Nucleus accumbens (tissue), 56 donors: ENCODE data around the gene POLN.

Source experiments
- DNase-seq, 56 donors: peaks; one replicate each; lab custom pipeline; 2025; lab: John Stamatoyannopoulos, UW

The POLN gene

DNA sequence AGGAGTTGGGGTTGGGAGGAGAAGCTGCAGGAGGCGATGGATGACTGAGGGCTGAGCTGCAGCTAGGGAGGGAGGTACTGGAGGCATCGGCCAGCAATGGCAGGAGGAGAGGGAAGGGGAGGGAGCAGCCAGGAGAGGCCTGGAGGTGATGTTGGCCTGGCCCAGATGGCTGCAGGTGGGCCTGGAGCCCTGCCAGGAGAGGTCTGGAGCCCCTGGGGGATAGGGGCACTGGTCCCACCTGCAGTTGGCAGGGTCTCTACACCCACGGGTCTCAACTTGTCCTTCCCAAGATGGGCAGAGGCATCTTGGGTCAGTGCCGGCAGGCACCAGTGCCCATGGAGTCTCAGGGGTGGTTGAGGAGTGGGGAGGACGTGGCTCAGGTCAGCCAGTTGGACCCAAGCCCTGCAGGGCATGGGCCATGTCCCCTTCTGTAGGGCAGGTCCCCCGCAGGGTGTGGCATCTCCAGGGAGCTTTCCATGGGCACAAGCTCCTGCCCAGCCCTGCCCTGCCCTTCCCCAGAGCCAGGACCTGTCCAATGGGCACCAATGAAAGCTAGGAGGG, 22.6 kb upstream of the POLN start:
- no peak for DNase-seq

DNA sequence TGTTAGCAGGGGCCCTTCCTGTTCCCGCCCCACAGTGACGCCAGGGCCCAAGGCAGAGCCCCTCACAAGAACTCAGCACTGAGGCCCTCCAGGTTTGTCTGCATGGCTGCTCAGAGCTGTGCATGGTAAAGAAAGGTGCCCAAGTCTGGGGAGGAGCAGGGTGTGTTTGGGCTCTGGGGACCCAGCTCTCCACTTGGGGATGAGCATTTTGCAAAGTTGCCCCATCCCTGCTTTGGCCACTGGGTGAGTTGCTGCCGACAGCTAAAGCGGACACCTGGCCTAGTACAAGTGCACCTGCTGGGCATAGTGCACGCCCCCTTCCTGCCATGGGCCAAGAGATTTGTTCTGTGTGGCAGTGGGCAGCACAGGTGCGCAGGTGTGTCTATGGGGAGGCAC, 22.0 kb upstream of the POLN start:
- DNase-seq, result no peak

DNA sequence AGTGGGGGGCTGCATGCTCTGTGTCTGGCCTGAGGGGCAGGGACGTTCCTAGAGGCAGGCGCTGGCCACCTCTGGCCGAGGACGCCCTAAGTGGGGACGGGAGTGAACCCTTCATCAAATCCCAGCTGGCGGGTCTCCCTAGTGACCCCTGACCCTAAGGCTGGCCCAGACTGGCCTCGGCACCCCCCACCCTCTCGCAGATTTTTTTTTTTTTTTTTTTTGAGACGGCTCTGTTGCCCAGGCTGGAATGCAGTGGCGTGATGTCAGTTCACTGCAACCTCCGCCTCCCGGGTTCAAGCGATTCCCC, 21.0 kb upstream of the POLN start:
- DNase-seq, result no peak

DNA sequence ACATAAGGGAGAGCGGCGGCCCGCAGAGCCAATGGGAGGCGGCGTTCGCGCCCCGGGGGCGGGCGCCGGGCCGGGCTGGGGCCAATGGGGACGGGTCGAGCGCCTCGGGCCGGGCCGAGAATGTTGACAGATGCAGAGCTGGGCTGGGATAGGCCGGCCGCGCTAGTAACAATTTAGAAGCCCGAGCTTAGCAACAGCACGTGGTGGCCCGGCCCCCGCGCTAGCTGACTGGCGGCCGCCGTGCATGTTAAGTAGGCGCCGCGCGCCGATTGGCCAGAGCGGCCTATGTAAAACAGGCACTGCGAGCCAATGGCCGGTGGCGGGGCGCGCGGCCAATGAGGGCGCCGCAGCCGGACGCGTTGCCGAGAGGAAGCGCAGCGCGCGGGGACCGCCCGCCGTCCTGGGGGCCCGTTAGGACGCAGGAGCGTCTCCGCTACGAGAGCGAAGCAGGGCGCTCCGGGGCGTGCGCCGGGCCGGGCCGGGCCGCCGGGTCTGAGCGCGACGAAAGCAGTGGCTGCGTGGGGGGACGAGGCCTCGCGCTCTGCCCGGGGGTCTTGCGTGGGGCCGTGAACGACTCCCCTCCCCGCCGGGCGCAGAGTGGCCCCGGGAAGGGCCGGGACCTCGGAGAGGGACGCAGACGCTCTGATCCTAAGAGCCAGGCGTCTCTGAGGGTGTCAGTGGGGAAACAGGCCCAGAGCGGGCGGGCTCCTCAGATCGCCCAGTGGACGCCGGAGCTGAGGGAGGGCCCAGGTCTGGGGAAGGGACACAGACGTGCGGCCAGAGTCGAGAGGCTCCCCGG, 20.4 kb upstream of the POLN start:
- DNase-seq, result peak; percentile 95 to 100 (median 99)

DNA sequence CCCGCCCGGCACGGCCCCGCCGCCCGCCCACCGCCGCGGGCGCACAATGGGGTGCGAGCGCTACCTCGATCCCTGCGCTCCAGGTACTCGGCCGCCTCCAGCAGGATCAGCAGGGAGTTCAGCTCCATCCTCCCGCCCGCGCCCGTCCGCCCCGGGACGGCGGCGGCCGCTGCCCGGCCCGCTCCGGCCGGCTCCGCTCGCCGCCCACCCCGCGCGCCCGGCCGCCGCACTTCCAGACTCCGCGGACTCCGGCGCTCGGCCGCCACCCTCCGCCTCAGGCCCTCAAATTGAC, 19.9 kb upstream of the POLN start, which contains the start of gene MXD4:
MXD4 (minus strand) TSS at position 257 of the 292 bp plus-strand sequence; CDS start at position 128, 129 bp downstream.
- no peak for DNase-seq

DNA sequence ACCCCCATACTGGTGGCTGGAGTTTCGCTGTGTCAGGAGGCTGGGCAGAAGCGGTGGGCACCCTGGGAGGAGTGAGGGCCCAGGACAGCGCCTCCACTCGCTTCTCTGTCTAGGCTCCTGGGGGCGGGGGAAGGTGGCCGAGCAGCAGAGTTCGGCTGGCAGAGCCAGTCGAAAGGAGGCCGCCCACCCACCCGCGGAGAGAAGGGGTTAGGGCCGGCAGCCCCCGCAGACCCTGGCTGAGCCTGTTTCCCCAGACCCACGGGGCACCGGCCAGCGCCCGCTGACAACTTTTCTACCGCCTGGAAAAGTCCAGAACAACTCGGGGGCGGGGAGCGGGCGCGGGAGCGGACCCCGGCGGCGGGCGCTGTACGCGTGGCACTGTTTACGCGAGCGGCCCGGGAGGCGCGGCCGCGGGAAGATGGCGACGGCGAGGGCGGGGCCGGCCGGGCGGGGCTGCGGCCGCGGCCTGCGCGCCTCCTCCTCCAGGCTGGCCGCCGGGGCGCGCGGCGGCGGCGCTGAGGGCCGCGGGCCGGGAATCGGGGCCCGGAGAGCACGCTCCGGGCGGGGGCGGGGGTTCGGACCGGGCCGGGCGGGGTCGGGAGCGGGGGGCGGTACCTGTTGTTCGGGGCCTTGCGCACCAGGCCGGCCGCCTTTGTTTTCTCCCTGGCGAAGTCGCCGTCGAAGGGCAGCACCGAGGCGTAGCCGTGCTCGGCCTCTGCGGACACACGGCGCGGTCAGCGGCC, 19.4 kb upstream of the POLN start:
- peak in 7 of 56 donors; percentile 16 to 74 (median 44) for DNase-seq

DNA sequence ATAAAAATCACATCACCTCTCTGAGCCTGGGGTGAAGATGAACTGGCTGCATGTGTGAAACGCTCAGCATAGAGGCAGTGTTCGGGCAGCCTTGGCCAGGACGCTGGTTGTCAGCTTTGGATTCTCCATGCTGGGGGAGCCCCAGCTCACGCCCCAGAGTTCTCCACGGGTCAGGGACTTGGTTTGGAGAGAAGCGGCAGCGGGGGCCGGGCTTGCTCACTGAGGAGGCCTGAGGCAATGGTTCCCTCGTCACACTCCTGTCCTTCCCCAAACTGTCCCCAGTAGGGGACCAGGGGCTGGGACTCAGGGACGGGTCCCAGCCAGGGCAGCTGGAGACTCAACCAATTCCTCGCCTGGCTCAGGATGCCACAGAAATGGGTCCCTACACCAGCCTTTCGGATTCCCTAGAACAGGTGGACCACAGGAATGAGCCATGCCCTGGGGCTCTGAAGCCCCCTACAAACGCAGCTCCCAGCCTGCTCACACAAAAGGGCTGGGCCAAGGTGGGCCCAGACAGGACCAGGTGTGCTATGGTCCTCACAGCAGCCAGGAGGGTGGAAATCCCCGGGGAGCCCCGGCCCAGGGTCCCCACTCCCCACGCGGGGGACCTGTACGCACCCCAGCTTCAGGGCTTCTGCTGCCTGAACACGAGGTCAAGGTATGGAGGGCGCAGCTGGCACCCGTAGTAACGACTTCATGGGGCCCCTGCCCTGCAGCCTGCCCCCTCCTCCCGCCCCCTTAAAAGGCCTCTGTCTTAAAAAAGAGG, 18.6 kb upstream of the POLN start:
- no peak for DNase-seq

DNA sequence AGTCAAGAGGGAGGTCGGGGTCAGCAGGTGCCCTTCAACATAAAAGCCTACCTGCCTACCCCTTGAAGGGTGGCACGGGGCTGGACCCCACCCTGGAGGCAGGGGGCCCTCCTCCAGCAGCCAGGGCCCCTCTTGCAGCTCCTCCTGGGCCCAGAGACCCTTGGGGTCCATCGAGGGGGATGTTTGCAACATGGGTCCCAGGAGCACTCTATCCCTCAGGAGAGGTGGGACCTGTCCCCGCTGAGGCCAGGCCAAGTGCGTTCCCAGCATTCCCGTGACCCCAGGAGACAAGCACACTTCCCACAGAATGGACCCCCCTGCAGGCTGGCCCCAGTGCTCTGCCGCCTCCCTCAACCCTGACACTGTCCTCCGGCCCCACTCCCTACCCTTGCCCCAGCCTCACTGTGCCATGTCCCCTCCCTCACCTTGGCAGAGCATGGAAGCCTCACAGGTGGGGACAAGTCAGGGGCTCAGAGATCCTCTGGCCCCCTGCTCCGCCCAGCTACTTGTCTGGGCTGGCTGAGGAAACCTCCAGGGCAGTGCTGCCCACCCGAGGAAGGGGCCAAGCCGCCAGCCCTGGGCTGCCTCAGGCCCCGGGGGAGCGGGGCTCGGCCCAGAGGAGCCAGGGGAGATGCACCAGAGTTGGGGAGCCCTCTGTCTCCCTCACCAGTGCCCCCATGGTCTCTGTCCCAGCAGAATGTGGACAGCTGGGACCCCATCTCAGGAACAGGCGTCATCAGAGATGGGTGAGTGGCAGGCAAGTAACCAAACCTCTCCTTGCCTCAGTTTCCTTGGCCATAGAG, 17.8 kb upstream of the POLN start:
- no peak for DNase-seq

DNA sequence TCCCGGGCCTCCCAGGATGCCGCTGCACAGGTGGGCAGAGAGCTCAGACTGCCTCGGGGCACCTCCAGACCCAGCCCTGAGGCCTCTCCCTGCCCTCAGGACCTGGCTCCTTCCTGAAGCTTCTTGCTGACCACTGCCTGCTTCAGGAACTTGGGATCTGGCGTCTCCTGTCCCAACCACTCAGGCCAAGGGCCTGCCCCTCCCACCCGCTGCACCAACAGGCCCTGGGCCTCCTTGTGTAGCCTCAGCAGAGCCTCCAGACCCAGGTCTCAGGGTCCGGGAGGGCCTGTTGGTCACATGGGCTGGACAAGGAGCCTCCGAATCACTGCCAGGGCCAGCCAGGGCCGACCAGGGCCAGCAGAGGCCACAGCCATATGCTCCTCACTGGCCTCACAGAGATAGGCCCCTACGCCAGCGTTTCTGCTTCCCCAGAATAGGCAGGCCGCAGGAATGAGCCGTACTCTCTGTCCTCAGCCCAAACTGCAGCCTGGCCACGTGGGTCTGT, 17.2 kb upstream of the POLN start:
- no peak for DNase-seq

DNA sequence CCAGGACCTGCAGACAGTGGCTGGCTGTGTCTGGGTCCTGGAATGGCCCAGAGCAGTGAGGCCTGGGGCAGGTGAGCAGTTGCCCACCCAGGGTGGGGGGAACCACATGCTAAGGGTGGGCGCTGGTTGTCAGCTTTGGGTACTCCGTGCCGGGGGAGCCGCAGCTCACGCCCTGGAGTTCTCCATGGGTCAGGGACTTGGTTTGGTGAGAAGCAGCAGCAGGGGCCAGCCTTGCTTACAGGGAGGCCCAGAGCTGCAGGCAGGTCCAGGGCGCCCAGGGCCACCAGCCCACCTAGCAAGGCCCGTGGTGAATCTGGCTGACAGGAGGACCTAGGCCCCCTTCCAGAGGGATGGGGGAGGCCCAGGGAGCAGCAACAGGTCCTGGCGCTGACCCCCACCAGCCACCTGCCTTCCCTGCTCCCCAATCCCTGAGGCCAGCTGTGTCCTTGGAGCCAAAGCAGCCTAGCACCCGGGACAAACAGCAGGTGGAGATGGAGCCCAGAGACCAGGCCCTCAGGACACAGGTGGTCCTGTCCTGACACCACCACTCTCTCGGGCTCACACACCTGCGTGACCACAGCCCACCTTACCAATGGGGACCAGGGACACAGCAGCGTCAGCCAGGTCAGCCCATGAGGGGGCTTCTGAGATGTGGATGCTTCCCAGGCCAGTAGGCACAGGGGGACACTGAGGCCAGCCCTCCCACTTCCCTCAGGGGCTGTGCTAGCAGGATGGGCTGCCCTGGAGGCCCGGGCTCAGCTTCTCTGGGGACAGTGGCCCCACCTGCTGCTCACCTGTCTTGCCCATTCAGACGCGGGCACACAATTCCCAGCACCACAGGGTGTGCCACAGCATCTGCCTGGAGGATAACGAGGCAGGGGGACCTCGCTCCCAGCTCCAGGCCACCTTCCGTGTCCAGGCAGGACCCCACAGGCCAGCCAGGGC, 16.4 kb upstream of the POLN start:
- DNase-seq, result no peak

DNA sequence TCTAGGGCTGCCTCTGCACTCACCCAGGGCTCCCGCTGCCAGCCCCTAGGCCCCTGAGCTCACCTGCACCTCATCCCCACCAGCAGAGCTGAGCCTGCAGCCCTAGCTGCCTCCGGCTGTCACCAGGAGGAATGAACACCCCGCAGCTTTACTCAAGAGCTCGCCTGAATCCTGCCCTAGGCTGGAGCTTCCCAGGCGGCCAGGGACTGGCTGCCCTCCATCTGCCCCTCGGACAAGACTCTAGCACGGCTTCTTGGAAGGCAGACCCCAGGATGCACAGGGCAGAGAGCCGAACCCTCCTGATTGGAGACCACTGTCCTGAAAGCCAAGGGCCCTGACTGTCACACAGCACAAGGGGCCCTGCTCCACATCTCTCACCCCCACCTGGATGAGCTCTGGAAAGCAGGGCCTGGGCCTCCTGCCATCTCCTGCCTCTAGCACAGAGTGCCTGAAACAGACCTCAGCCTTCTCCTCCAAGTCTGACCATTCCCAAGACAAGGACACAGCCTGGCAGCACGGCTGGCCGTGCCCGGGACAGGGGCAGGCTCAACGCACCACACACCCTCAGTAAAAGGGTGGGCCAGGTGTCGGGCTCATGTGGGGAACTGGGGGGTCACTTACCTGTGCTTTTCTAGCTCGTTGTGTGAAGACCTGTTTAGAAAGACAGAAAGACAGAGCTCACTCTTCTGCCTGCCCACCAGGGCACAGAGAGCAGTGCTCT, 15.6 kb upstream of the POLN start:
- peak in 2 of 56 donors; percentile 26 to 38 for DNase-seq

DNA sequence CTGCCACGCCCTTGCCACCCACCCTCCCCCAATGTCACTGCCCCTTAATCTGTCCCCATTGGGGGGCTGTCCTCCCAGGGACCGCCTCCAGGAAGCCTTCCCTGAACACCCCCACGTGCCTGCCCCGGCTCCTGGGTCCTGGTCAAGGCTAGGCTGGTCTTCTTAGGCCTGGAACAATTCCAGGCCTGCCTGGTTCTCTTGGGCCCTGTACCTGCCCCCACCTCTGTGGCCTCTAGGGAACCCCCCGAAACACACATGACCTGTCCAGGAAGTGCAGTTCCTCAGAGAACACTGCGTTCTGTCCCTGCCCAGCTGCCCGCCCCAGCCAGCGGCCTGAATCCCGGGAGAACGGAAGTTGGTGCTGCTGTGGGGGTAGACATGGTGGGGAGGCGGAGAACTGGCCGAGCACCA, 14.9 kb upstream of the POLN start:
- peak in 1 of 56 donors; percentile 24 for DNase-seq

DNA sequence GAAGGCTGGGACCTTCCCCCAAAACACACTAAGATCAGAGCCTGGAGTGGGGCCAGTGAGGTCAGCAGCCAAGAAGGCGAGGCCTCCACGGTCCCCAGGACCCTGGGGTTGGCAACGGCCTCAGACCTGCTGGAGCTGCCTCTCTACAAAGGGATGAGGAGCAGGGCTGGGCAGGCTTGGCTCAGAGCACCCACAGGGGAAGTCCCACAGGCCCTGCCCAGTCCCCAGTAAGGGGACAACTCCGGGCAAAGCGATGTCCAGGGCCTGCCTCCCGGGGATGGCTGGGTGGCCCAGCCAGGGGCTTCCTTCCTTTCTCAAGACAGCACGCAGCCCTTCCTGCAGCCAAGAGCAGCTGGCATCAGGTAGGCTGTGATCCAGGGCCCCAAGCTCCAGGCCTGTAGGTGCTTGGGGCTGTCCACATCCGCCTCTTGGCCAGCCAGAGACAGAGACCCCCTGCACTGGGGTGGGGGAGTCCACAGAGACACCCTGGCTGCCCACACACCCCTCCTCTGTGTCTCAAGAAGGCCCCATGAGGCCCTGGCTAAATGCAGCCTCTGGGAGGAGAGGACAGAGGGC, 14.3 kb upstream of the POLN start:
- peak in 1 of 56 donors; percentile 19 for DNase-seq

DNA sequence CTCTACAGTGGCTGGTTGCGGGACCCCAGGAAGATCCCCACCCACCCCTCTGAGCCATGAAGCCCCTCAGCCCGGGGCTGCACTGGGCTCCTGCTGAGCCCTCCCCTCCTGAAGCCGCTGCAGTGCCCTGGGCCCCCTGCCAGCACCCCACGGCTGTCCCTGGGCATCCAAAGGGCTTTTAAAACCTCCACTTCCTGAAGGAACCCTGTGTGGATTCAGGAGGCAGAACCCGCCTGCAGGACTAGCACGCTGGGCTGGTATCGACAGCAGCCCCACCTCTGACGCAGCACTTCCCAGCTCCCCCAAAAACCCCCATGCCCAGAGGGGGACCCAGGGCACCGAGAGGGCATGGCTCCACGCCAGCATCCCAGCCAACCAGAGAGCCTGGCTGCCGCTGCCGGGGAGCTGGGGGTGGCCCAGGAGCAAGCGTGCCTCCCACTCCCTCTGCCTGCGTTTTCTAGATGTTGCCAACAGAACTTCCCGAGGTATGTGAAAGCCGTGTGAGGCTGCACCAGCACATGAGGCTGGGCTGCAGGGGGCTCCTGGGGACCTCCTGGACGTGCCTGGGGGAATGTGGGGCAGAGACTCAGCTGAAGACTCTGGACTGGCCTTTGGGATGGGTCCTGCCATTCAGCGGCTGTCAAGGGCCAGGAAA, 13.7 kb upstream of the POLN start:
- peak in 28 of 56 donors; percentile 22 to 80 (median 51) for DNase-seq

DNA sequence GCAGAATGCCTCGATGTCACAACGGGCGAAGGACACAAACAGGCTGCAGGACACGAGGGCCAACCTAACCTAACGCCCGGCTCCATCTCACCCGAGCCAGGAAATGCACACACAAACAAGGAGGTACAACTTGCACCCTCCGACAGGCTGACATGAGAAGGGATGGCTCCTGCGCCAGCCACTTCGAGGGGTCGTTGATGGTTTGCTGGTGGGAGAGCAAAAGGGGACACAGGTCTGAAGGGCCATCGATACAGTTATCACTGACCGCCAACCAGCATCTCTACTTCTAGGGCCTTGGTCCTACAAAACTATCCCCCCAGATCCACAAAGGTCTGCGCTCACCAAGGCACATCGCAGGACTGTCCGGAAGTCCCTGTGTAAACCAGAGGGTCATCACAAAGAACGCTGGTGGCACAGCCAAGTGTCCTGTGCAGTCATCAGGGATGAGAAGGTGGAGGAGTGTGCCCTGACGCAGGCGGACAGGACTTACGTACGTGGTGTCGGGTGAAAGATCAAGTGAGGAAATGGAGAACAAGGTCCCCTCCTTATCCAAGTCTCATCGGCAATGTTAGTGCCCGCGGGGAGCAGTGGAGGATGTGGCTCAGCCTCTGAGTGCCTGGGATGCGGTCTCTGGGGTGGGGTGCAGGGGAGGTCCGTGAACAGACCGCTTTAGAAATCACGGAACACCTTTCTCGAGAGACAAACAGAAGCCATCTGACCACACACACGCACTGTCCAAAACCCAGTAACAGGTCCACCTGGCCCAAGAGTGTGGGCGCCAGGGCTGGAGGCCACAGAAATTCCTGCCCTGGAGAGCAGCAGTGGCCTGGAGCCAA, 13.0 kb upstream of the POLN start:
- no peak for DNase-seq
